ENCODE measurements around the gene CFAP206.

DNA sequence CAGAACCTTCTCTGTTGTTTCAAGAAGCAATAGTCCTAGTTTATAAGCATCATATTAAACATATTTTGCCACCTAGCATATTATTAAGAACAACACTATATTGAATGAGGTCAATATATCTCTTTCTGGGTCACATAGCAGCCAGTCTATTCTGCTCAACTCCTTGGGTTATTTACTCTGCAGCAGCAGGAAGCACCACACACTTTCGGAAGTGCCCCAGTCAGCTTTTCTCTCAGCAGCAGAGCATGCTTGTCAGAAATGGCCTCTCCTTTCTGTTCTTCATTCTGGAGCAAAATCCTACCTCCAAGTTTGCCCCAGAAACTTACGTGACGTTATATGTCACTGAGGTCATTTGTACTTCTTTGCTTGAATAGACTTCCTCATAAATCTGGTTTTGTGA lies 22.7 kb downstream of the CFAP206 start:
- TF ChIP-seq CTCF (IDR thresholded peaks at IDR 0.05) (no peak), POLR2A (IDR thresholded peaks at IDR 0.05) (no peak)

All from gastroesophageal sphincter (tissue), 3 donors.